Prostate gland (tissue), 2 donors: Measurements from ENCODE around the gene RALGPS1. TPM values are rescaled to one million over a fixed set of nuclear protein-coding genes. Genes with fewer than 3 reads are reported as not detected.

Experiments
- DNase-seq: peaks from one replicate; pipeline ENCODE4 v3.0.0-alpha.2; 2019; ENCODE audit warnings: low spot score
- H3K27ac ChIP-seq, 2 donors: fragments of 200-600 bp; sonication (generic); 2 replicates each; pipeline ENCODE4 v1.5.1; 2017 to 2019
- H3K27me3 ChIP-seq: fragments of 200-600 bp; sonication (generic); replicated peaks from 2 replicates; pipeline ENCODE4 v1.5.1; 2019; ENCODE audit not compliant: insufficient read depth
- H3K36me3 ChIP-seq, 2 donors: fragments of 200-600 bp; sonication (generic); 1 replicate in 1 of 2; 2 replicates in 1 of 2; pipeline versions ENCODE4 v1.5.1 to v1.8.1; 2017 to 2019
- H3K4me1 ChIP-seq: fragments of 200-600 bp; sonication (generic); replicated peaks from 2 replicates; pipeline ENCODE4 v1.5.1; 2019
- H3K4me3 ChIP-seq, 2 donors: fragments of 200-600 bp; sonication (generic); 2 replicates each; pipeline ENCODE4 v1.5.1; 2017 to 2019
- H3K9me3 ChIP-seq: fragments of 200-600 bp; sonication (generic); 2 replicates; pipeline ENCODE4 v1.5.1; 2017
- POLR2A ChIP-seq: fragments of 450-650 bp; IDR thresholded peaks from one replicate; pipeline ENCODE4 v1.6.1; 2016; ENCODE audit warnings: antibody characterized with exemption, mild to moderate bottlenecking
- POLR2AphosphoS5 ChIP-seq: sonication (generic); formaldehyde crosslinking; IDR thresholded peaks from one replicate; pipeline ENCODE4 v1.6.1; 2017; ENCODE audit warnings: antibody characterized with exemption
- WGBS: methylation state at CpG from one replicate; pipeline ENCODE4 v1.1.5; 2018; 5-methylcytosine and 5-hydroxymethylcytosine counted together
- intact Hi-C: fragments of 100-400 bp; cut with DNase I; formaldehyde crosslinking; loops from one replicate; pipeline ENCODE4 v1.14.2; 2022
- total RNA-seq, 2 donors: library from RNA; depleted of rRNA; stranded (reverse); fragments of >200 nt; gene quantifications; one replicate each; pipeline ENCODE4 v1.1.0, GENCODE V29; 2016
- TF ChIP-seq, protein P1 (sequence below), 4 experiments: fragments of 200-600 bp in 2 of 4; fragments of 450-650 bp in 2 of 4; sonication (generic) in 2 of 4; IDR thresholded peaks; 1 replicate in 3 of 4; 2 replicates in 1 of 4; pipeline ENCODE4 v1.5.1; 2016 to 2019; ENCODE audit warnings: antibody characterized with exemption in 4 of 4, mild to moderate bottlenecking in 2 of 4, moderate library complexity in 2 of 4

RALGPS1 gene
- total RNA-seq, 2 donors from 2014 or later: 14.7 to 20.7 TPM

DNA sequence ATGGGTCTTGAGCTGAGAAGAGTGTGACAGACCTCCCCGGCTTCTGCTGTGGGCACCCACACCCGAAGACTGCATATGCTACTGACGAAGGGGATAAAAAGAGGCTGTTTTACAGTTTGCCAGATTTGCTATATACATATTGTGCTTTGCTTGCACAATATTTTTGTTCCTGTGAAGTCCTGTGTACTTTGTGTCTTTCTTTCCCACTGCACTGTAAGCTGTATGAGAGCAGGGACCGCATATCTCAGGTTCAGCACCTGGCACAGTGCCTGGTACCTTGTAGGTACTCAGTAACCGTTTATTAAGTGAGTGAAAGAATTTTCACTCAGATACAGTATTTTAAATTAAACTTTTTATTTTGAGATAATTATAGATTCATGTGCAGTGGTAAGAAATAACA, 341.7 kb downstream of the RALGPS1 start:
- Histone ChIP-seq H3K4me1 (no peaks in the 10 kb centered on the region), H3K9me3 (no peaks in the 10 kb centered on the region), H3K27me3 (no peaks in the 10 kb centered on the region), H3K4me3 (no peak overlapping the region), H3K36me3 (no peaks in the 10 kb centered on the region), H3K27ac (no peak overlapping the region)
- TF ChIP-seq POLR2AphosphoS5: no peak
- intact Hi-C loops: no loop called here
- no peak for DNase-seq
- WGBS: 78% methylated on average over 5 of the region's 5 CpGs

DNA sequence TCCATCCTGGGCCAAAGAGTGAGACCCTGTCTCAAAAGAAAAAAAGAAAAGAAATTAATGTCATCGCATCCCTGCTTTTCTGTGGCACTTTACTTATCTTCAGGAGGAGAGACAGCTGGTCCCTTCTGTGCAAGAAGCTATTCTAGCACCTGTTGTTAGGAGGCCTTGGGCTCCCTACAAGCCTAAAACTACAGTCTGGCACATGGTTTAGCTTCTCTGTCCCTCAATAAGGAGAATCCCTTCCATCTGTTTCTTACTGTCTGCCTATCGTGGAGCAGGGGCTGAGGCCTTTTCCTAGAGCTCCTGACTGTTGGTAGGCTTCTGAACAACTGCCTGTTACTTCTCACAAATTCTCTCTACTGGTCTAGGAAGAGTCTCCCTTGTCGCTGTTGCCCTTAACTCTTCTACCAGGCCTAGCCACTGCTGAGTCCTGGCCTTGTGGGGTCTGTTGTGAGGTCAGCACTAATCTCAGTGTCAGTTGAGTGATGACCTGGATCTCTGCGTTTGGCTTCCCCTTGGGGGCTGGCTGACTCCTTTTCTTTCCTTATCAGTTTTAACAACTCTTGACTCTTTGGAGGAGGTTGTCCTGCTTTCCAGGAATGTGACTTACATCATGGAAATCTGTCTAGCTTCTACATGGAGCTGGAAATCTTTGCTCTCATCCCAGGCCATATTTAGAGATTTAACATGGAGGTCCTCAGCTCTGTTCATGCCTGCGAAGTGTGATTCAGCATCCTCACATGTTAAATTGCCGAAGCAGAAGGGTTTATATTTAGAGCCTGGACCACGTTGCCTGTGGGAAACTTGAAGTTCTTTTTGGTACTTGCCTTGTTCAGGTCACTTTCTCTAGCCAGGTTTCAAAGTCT, 344.3 kb downstream of the RALGPS1 start:
- intact Hi-C loops: no loop called here
- Histone ChIP-seq H3K4me1 (no peaks in the 10 kb centered on the region), H3K36me3 (no peaks in the 10 kb centered on the region), H3K4me3 (no peak overlapping the region), H3K27me3 (no peaks in the 10 kb centered on the region), H3K9me3 (no peaks in the 10 kb centered on the region), H3K27ac (no peak overlapping the region)
- DNase-seq: no peak
- TF ChIP-seq POLR2AphosphoS5: no peak
- TF ChIP-seq, protein P1, sequence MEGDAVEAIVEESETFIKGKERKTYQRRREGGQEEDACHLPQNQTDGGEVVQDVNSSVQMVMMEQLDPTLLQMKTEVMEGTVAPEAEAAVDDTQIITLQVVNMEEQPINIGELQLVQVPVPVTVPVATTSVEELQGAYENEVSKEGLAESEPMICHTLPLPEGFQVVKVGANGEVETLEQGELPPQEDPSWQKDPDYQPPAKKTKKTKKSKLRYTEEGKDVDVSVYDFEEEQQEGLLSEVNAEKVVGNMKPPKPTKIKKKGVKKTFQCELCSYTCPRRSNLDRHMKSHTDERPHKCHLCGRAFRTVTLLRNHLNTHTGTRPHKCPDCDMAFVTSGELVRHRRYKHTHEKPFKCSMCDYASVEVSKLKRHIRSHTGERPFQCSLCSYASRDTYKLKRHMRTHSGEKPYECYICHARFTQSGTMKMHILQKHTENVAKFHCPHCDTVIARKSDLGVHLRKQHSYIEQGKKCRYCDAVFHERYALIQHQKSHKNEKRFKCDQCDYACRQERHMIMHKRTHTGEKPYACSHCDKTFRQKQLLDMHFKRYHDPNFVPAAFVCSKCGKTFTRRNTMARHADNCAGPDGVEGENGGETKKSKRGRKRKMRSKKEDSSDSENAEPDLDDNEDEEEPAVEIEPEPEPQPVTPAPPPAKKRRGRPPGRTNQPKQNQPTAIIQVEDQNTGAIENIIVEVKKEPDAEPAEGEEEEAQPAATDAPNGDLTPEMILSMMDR (IDR thresholded peaks at IDR 0.05): no peak
- no peak for TF ChIP-seq POLR2A
- WGBS: 88% methylated on average over 7 of the region's 7 CpGs

DNA sequence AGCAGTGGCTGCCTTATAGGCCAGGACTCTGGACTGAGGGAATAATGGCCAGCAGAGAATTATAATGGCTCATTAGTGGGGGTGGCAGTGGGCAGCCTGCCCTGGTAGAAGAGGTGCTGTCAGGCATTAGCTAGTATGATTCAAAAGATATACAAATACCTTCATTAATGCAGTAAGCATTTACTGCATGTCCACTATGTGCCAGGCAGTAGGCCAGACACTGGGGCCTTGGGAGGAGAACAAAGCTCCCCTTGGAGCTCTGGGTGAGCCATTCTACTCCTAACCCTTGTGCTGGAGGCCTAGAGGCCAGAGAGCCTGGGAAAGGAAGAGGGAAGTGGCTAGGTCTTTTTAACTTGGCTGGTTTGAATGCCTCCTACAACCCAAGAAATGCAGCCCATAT, 348.0 kb downstream of the RALGPS1 start:
- Histone ChIP-seq H3K4me1 (no peaks in the 10 kb centered on the region), H3K27me3 (no peaks in the 10 kb centered on the region), H3K27ac (no peak overlapping the region)

DNA sequence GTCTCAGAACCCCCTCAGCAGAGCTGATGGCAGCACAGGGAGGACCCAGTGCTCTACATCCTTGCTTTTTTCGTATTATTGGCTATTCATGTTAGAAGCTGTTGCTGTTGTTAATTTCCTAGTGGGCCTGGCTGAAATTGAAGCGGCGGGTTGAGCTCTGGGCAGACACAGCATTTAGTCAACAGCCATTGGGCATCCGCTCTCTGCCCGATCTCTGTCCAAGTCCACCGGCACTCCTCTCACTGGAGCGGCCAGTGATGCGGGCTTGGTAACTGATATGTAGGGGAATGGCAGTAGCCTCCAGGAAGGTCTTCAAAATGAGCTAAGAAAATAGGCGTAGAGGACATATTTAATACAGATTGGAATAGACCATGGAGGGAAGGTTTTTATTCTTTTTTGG, 348.7 kb downstream of the RALGPS1 start:
- intact Hi-C loops: no loop called here
- H3K27ac ChIP-seq: no peak overlapping the region
- 92% methylated on average over 9 of the region's 9 CpGs for WGBS

More for the DNA sequence above, 348.0 kb downstream of the RALGPS1 start:
- Histone ChIP-seq H3K4me3 (no peak overlapping the region), H3K9me3 (no peaks in the 10 kb centered on the region), H3K36me3 (no peaks in the 10 kb centered on the region)
- intact Hi-C loops: no loop called here
- DNase-seq: no peak
- TF ChIP-seq, protein P1 (IDR thresholded peaks at IDR 0.05): no peak
- TF ChIP-seq POLR2AphosphoS5 (no peak), POLR2A (no peak)

DNA sequence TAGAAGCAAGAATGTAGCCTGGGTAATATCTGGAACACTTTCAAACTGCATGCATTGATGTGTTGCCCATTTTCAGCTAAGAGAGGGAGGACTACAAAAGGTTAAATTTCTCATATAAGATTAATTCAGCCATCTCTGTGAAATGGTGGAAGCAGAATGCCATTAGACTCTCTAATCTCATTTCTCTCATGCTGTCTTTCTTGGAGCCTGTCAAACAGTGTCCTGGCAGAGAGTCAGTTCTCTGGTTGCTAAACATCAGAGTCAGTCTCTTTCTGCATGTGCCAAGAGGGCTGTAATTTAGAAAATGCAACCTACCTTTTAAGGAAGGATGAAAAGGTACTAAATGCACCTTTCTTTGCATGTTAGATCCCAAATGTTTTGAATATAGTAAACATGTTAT, 349.1 kb downstream of the RALGPS1 start:
- Histone ChIP-seq H3K27me3 (no peaks in the 10 kb centered on the region), H3K4me3 (no peak overlapping the region), H3K4me1 (no peaks in the 10 kb centered on the region), H3K36me3 (no peaks in the 10 kb centered on the region), H3K9me3 (no peaks in the 10 kb centered on the region), H3K27ac (no peak overlapping the region)
- intact Hi-C loops: no loop called here
- TF ChIP-seq, protein P1 (IDR thresholded peaks at IDR 0.05): no peak
- TF ChIP-seq POLR2A (no peak), POLR2AphosphoS5 (peak; percentile 43)
- DNase-seq: peak; percentile 65

More for the DNA sequence above, 348.7 kb downstream of the RALGPS1 start:
- H3K4me1 ChIP-seq: no peaks in the 10 kb centered on the region
- H3K27me3 ChIP-seq: no peaks in the 10 kb centered on the region
- H3K9me3 ChIP-seq: no peaks in the 10 kb centered on the region
- H3K36me3 ChIP-seq: no peaks in the 10 kb centered on the region
- TF ChIP-seq POLR2A (no peak), POLR2AphosphoS5 (no peak)
- TF ChIP-seq, protein P1 (IDR thresholded peaks at IDR 0.05): no peak
- DNase-seq: no peak
- no peak overlapping the region for H3K4me3 ChIP-seq
